ENCODE data around the gene LUZP4.
"Not testable (repeated sequence)": the region's sequence is repeated elsewhere in the genome, so short reads cannot be mapped to it uniquely, and the experiment has no call there.

LUZP4 gene

GRCh38 chrX:115337491-115338144 lies 48.1 kb downstream of the LUZP4 start:
- no peak for DNase-seq (ENCODE audit: low read depth in 3 of 3, low spot score in 1 of 3)

GRCh38 chrX:115339441-115340025 lies 50.0 kb downstream of the LUZP4 start:
- no peak for DNase-seq (ENCODE audit: low read depth in 3 of 3, low spot score in 1 of 3)

GRCh38 chrX:115341421-115341820 lies 51.9 kb downstream of the LUZP4 start:
- no peak for DNase-seq (ENCODE audit: low read depth in 3 of 3, low spot score in 1 of 3)

- DNase-seq (ENCODE audit: low read depth in 3 of 3, low spot score in 1 of 3): no peak
These were observed 55.5 kb downstream of the LUZP4 start for GRCh38 chrX:115344885-115345614.

- DNase-seq (ENCODE audit: low read depth in 3 of 3, low spot score in 1 of 3): no peak
These were observed 56.1 kb downstream of the LUZP4 start for GRCh38 chrX:115345615-115346014.

GRCh38 chrX:115346738-115347137 lies 57.2 kb downstream of the LUZP4 start:
- DNase-seq (ENCODE audit: low read depth in 3 of 3, low spot score in 1 of 3): not testable (repeated sequence)

- DNase-seq (ENCODE audit: low read depth in 3 of 3, low spot score in 1 of 3): no peak
These were observed 59.1 kb downstream of the LUZP4 start for GRCh38 chrX:115348446-115349225.

- no peak for DNase-seq (ENCODE audit: low read depth in 3 of 3, low spot score in 1 of 3)
These were observed 61.3 kb downstream of the LUZP4 start for GRCh38 chrX:115350711-115351381.

- DNase-seq (ENCODE audit: low read depth in 3 of 3, low spot score in 1 of 3): no peak
These were observed 66.9 kb downstream of the LUZP4 start for GRCh38 chrX:115356369-115356768.

All from stimulated activated CD4-positive, alpha-beta T cell treated with anti-CD3 and anti-CD28 coated beads, TNF-alpha, amount 100 ng/mL, for 1 hour (primary cell).